HG03135 (cell line): ENCODE measurements around the gene SAMD11.

Source experiments
- ATAC-seq: cut with Tn5 transposase; IDR thresholded peaks from one replicate; pipeline ENCODE4 v1.9.1; 2021; ENCODE audit warnings: mild to moderate bottlenecking, moderate library complexity; ENCODE audit not compliant: unreplicated experiment

The SAMD11 gene

DNA sequence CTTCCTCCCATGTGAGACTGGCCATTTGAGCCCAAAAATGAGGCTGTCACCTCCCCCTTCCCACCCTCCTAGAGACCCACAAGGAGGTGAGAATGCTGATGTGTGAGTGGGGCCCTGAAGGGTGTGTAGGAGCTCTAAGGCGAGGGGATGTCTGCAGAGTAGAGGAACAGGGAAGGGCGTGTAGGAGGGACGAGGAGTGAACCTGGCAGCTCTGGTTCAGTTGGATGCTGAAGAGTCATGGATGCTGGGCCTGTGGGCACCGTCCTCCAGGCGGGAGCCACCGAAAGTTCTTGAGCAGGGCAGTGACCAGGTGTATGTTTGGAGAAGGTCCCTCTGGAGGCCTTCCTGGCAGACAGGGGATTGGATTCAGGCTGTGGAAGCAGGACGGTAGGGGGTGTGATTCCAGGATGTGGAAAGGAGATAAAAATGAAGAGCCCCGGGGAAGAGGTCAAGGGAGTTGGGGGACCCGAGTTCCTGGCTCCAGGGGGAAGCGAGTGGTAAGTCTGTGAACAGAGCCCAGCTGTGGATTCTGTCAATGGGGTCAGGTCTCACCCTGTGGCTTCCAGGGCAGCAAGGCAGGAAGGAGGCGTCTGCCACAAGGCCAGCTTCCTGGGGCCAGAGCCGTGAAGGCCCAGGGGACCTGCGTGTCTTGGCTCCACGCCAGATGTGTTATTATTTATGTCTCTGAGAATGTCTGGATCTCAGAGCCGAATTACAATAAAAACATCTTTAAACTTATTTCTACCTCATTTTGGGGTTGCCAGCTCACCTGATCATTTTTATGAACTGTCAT lies 7.9 kb downstream of the SAMD11 start:
- no peak for ATAC-seq

DNA sequence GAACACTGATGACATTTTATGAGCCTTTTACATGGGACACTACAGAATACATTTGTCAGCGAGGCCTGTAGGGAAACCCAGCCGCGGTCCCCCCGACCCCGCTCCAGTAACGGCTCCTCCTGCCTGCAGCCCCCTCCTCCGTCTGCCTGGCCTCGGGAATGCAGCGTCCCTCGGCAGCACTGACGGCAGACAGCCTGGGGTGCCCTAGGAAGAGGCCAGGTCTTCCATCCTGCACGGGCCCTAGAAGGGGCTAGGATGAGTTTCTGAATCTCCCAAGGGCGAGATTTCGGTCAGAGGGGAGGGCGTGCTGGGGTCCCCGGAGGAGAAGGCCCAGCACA lies 8.4 kb downstream of the SAMD11 start:
- ATAC-seq, result no peak

DNA sequence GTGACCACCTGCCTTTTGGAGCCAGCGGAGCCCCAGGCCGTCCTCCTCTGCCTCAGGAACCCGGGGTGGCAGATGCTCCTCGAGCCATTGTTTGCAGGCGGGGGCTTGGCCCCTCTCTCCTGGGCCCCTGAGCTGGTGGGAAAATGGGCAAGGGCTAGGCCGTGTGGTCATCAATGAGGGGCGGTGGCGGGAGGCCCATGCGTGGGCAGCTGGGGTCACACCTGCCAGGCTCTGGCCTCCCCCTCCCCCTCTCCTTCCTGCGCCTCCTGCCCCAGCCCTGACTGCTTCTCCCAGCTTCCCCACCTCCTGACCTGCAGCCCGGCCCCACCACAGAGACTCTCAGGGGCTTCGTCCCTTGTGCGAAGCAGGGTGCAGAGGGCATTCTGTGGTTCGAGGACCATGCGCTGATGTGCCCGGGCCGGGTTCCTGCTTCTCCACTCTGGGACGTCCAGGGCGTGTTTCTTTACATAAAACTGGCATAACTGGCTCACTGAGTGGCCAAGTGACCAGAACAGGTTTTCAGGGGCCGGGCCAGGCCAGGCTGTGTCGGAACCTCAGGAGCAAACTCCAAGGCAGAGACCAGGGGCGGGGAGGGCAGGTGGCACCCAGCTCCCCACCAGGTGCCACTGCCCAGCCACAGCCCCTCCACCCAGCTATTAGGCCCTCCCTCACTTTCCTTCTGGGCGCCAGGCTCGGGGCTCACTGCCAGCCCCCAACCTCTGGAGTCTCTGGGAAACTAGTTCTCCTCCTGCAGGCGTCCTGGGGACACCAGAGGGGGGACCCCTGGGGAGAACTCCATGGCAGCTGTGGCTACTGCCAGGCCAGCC lies 9.3 kb downstream of the SAMD11 start:
- ATAC-seq, result no peak

DNA sequence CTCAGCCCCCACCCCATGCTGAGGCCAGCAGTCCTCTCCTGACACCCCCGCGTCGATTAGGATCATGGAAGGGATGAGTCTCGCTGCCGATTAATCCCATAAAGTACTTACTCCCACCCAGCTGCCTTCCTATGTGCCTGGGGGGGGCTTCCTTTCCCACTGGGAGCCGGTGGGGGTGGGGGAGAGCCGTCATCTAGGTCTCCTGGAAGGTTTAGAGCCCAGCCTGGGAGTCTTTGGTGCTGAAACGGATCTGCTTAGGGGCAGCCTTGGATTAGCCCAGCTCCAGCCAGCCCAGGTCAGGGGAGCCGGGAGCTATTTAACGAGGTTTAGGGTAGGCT lies 9.8 kb downstream of the SAMD11 start:
- ATAC-seq, result no peak

DNA sequence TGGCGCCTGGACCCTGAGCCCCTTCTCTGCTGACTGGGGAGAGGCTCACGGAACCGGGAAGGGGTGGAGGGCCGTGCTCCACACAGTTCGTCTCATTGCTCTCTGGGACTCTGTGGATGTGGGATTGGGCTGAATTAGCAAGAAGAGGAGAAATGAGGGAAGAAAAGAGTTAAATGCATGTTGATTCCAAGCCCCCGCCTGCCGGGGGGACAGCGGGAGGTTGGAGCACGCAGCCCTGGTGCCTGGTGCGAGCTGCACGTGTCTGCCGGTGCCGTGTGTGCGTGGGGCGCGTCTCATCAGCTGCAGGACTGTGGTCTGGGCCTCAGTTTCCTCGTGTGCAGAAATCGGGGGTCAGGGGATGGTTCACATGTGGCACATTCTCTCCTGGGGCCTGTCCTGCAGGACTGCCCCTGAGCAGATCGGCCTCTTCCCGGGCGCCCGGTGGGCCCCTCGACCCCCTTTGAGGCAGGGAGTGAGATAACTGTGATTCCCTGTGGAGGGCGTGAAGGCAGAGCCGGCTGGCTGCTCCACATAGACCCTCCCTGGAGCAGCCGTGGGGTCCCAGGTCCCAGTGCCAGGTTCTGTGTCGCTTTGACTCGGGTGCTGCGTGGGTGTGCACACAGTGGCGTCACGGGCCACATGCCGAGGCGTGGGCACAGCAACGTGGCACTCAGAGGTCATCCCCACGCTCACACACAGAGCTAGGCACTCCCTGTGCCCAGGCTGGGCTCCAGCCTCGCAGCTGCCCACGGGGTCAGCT lies 11.4 kb downstream of the SAMD11 start:
- no peak for ATAC-seq

DNA sequence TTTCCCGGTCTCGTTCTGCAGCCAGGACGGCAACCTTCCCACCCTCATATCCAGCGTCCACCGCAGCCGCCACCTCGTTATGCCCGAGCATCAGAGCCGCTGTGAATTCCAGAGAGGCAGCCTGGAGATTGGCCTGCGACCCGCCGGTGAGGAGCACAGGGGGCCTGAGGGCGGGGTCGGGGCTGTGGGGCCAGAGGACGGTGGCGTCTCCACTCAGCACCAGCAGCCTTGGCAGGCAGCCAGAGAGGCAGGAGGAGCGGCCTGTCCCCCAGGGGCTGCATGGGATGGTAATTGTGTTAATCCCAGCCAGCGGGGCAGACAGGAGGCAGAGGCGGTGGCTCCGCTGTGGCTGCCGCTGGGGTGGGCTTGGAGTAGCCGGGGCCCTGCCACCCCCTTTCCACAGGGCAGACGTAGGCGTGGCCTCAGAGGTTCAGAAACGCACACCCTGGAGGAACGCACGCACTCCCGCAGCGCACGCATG lies 12.1 kb downstream of the SAMD11 start:
- ATAC-seq, result no peak

DNA sequence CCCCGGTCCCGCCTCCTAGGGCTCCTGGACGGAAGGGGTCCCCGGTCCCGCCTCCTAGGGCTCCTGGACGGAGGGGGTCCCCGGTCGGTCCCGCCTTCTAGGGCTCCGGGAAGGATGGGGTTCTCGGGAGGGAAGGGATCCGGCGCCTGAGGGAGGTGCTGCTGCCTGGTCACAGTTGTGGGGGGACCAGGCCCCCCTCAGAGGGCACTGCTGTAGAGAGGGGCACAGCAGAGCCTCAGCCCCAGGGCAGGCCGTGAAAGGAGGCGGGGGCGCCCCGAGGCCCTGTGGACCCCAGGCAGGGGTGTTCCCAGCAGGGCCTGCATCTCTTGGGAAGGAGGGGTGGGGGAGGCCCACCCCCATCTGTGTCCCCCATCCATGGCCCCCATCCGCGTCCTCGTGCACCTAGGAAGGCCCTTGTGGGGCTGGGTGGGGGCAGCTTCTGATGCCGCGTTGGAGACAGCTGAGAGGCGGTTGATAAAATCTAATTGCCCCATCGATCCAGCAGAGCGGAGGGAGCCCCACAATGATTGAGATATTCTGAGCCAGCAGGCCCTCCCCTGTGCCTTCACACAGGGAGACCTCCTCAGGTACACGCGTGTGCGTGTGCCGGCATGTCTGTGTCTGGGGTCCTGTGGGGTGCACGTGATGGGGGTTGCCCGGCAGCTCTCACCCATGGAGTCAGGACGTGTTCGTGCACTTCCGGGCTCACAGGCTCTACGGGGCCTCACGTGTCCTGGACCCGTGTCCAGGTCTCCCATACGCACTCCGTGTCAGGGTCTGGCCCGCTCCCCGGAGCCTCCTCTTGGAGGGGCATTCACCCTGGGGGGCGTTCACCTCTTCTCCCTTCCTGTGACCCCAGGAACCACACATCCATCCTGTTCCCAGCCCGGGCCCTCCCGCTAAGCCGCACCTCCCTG lies 12.9 kb downstream of the SAMD11 start:
- no peak for ATAC-seq

DNA sequence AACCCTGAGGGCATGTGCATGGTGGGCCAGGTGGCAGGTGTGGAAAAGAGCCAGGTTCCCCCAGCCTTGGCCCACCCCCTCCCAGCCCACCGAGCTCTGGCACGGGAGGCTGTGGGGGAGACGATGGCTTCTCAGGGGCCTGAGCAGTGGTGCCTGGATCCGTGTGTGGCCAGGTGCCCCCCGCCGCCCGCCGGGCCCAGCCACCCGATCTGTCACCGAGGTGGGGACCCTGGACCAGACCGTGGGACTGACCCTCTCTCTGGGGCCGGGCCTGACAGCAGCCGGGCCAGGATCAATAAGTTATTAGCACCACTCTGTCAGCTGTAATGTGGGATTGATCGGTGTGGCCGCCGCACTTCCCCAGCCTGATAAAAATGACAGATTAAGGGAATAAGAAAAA lies 13.8 kb downstream of the SAMD11 start:
- no peak for ATAC-seq

DNA sequence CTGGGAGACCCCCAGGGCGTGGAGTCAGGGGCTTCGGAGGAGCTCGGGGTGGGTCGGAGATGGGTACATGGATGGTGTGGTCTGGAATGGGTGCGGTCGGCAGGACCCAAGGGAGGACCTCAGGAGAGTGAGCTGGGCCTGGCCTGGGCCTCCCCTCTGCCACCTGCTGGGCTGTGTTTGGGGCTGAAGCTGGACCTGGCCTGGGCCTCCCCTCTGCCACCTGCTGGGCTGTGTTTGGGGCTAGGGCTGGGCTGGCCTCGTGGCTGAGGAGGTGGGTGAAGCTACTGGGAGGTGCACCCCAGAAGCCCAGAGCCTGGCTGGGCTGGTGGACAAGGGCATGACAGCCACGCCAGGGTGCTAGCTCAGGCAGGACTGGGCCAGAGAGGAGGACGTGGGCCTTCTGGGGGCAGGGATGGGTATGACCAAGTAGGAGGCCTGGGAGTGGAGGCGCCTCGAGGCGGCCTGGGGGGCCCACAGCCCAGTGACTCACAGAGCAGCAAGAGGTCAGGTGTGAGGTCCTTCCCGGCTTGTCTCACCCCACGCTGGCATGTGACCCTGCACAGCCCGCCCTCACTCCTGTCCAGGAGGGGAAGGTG lies 14.5 kb downstream of the SAMD11 start:
- no peak for ATAC-seq

DNA sequence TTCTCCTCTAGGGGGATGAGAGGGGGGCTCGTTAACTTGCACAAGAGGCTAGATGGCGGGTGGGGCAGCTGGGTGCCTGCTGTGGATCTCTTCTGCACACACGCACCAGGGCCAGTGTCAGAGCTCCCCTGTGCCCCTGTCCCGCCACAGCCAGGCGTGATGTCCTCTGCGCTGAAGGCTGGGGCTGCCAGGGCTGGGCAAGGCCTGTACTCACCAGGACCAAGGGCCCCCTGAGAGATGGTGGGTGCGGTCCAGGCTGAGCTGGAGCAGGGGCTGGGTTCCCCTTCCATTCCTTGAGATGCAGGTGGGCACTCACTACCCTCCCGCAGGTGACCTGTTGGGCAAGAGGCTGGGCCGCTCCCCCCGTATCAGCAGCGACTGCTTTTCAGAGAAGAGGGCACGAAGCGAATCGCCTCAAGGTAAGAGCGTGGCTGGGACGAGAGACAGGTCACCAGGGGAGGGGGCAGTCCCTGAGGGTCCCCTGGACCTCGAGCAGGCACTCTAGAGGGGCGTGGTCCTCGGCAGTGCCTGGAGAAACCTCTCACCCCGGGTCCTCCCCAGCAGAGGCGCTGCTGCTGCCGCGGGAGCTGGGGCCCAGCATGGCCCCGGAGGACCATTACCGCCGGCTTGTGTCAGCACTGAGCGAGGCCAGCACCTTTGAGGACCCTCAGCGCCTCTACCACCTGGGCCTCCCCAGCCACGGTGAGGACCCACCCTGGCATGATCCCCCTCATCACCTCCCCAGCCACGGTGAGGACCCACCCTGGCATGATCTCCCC lies 15.2 kb downstream of the SAMD11 start:
- no peak for ATAC-seq

DNA sequence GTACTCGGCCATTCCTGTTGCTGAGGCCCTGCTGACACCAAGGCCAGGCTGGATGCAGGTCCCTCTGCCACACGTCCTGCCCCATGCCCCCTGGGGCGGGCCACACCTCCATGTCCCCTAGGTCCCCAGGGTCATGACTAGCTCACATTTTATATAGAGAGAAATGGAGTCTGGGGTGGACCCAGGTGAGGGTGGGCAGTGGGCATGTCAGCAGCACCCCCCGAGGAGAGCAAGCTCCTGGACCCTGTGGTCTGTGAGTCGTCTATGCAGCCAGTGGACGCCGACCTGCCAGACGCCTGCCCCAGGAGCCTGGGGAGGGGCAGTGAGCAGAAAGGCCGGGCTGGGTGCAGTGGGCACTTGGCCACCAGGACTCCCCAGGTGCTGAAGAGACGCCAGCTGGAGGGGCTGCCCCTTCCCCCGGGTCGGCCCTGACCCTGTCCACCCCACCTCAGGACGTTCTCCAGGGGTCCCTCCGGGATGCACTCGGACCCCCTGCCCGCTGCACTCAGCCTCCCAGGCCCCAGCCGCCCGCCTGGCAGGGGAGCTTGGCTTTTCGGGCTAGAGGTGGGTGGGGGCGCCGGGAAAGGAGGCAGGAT lies 15.9 kb downstream of the SAMD11 start:
- ATAC-seq, result no peak

DNA sequence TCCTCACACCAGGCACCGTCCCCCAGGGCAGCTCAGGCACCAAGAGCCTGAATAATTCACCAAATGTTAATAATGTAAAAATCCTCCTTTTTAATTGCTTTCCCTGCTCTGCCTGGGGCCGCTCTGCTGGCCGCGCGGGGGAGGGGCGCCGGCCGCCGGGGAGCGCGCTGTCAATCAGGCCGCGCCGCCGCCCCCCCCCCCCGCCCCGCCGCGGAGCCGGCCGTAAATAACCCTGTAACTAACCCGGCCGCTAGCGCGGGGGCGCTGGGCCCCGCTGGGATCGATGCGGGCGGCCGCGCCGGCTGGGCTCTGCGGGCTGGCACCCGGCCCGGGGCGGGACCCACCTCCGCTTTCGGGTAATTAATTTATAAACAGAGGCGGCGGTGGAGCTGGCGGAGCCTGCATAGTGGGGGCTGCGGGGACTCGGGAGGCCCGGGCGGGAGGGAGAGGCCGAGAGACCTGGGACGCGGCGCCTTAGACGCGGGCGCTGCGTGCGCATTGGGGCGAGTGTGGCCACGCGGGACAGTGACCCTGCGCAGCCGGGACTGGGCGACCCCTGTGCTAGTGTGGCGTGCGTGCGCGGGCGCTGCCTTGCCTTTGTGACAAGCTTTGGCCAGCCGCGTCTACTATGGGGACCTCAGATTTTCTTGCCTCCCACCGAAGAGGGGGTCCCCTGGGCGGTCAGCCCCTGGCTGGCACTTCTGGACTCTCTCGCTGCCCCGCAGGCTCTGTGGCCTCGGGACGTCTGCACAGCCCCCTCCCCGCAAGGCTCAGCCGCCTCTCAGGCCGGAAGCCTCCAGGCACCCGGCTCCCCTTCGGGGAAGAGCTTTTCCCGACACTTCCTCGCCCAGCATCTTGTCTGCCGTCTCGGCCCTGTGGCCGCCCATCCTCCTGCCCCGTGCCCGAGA lies 16.6 kb downstream of the SAMD11 start:
- ATAC-seq, result no peak

DNA sequence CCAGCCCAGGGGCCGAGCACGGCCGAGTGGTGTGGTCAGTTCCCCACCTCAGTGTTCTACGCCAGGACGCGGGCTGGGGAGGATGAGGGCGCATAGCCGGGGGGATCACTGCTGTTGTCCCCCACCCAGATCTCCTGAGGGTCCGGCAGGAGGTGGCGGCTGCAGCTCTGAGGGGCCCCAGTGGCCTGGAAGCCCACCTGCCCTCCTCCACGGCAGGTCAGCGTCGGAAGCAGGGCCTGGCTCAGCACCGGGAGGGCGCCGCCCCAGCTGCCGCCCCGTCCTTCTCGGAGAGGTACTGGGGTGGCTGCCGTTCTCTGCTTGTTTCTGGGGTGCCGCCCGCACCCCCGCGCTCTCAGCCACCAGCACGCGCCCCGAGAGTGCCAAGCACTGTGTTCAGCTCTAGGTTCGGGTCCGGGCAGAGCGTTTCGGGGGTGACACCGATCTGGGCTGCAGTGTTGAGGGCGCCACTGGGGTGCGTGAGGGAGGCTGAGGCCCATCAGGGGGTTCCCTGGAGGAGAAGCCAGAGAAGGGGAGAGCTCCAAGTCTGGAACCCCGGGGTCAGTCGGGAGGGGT lies 17.4 kb downstream of the SAMD11 start:
- no peak for ATAC-seq

DNA sequence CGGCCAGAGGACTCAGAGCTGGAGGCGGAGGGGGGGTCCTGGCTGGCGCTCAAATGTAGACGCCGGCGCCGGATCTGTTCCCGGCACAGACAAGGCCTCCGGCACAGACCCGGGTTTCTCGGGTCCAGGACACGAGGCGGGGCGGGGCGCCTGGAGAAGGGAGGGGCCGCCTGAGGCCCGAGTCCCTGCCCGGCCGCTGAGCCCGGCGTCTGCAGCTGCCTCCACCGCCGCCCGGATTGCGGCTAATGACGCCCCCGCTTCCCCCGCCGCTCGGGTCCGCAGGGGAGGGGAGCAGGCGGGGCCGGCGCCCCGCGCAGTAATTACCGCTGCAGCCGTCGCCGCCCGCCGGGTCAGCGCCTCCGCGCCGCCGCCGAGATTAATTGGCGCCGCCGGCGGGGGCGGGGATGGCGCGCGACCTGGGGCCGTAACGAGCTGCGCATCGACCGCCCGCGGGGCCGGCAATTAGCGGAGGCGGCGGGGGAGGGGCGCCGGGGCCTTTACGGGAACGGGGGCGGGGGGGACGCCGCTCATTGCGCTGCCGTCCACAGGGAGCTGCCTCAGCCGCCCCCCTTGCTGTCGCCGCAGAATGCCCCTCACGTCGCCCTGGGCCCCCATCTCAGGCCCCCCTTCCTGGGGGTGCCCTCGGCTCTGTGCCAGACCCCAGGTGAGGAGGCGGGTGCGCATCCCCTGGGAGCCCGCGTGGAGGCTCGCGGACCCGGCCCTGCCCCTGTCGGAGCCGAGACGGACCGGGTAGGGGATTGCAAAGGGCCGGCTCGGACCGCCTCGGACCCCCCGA lies 18.1 kb downstream of the SAMD11 start:
- no peak for ATAC-seq

DNA sequence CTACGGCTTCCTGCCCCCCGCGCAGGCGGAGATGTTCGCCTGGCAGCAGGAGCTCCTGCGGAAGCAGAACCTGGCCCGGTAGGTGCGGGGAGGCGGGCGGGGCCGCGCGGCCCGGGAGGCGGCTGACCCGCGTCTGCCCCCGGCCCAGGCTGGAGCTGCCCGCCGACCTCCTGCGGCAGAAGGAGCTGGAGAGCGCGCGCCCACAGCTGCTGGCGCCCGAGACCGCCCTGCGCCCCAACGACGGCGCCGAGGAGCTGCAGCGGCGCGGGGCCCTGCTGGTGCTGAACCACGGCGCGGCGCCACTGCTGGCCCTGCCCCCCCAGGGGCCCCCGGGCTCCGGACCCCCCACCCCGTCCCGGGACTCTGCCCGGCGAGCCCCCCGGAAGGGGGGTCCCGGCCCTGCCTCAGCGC lies 18.7 kb downstream of the SAMD11 start:
- no peak for ATAC-seq

DNA sequence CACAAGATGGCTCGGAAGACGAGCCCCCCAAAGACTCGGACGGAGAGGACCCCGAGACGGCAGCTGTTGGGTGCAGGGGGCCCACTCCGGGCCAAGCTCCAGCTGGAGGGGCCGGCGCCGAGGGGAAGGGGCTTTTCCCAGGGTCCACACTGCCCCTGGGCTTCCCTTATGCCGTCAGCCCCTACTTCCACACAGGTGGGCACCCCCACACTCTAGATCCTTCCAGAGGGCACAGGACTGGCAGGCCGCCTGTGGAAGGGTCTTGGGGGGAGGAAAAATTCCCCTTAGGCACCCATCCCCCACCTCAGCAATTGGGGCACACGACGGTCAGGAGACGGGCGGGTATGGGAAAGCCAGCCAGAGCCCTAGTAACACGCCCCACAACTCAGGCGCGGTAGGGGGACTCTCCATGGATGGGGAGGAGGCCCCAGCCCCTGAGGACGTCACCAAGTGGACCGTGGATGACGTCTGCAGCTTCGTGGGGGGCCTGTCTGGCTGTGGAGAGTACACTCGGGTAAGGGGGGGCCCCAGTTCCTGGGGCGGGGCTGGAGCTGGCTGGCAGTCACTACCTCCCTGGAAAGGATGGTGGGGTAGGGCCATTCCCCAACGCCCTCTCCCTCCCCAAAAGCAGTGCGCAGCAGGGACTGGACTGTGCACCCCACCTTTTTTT lies 19.3 kb downstream of the SAMD11 start:
- no peak for ATAC-seq
